Suprapubic skin (tissue), 3 donors: ENCODE measurements around the gene CAPN5.

Experiments
- CTCF ChIP-seq, 2 donors: fragments of 200-600 bp in 1 of 2; fragments of 450-650 bp in 1 of 2; sonication (generic) in 1 of 2; IDR thresholded peaks; one replicate each; pipeline ENCODE4 v1.5.1; 2016 to 2019; ENCODE audit warnings: antibody characterized with exemption in 2 of 2, mild to moderate bottlenecking in 1 of 2, moderate library complexity in 1 of 2
- EP300 ChIP-seq: sonication (generic); formaldehyde crosslinking; IDR thresholded peaks from one replicate; pipeline ENCODE4 v1.6.1; 2017; ENCODE audit warnings: antibody characterized with exemption
- POLR2A ChIP-seq, 2 donors: fragments of 450-650 bp; IDR thresholded peaks; one replicate each; pipeline ENCODE4 v1.6.1; 2017; ENCODE audit warnings: antibody characterized with exemption in 2 of 2, mild to moderate bottlenecking in 2 of 2, moderate library complexity in 2 of 2

GRCh38 chr11:77106759-77107158 lies 40.0 kb downstream of the CAPN5 start:
- TF ChIP-seq EP300 (no peak), CTCF (IDR thresholded peaks at IDR 0.05) (no peak), POLR2A (IDR thresholded peaks at IDR 0.05) (no peak)
